ENCODE results near the gene PLEKHA7. TPM values are rescaled to one million over a fixed set of nuclear protein-coding genes. Genes with fewer than 3 reads are reported as not detected.

The PLEKHA7 gene
- total and polyA plus RNA-seq, 2 experiments from 2014 or later = 40.8 to 167 TPM

DNA sequence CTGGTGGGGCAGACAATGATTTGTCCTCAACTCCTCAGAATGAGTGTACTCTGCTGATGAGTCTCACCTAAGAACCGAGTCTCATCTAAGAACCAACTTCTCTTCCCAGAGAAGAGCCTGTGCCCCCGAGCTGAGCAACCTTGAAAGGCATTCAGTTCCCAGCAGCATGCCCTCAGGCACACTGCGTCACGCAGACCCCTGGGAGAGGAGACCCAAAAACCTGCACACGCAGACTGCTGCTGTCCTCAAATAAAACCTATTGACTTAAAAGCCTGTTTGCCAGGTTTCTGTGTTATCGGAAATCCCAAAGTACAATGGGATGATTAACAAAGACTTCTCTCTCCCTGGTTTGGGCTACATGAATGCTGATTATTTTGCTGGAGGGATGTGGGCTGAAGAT is 154.6 kb downstream of the PLEKHA7 start:
- DNase-seq (ENCODE audit: low read depth in 1 of 2, low spot score in 1 of 2) = no peak
- H3K4me1 ChIP-seq (ENCODE audit: low read depth) = peaks cover 88% of the 10 kb centered on the region
- no peak overlapping the region for H3K27ac ChIP-seq
- no peaks in the 10 kb centered on the region for H3K9me3 ChIP-seq (ENCODE audit: low read depth)
- no peaks in the 10 kb centered on the region for H3K27me3 ChIP-seq
- no peak overlapping the region for H3K4me3 ChIP-seq
- no peak for TF ChIP-seq CTCF (IDR thresholded peaks at IDR 0.05; ENCODE audit: low read depth, low read length)
- no peaks in the 10 kb centered on the region for H3K36me3 ChIP-seq

DNA sequence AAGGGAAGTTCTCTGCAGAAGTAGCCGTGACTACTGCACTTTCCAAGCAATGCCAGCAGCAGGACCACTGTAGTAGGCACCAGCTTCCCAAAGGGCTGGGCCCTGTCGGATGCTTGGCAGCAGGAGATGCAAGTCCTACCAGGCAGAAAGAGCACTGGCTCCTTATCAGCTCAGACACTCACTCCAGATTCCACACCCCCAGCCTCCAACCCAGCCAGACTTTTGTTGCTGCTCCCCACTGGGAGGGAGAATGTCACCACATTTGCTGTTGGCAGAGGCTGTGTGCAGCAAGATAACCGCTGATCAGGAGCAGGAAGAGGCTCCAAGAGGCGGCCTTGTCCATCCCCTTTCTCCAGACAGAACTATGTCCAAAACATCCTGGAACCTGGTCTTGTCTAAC is 157.0 kb downstream of the PLEKHA7 start:
- TF ChIP-seq CTCF (IDR thresholded peaks at IDR 0.05; ENCODE audit: low read depth, low read length) = no peak

GRCh38 chr11:16856022-16856471 is 158.2 kb downstream of the PLEKHA7 start:
- Histone ChIP-seq H3K27ac (peak overlapping the region; percentile 64), H3K36me3 (peaks cover 6% of the 10 kb centered on the region), H3K27me3 (no peaks in the 10 kb centered on the region), H3K9me3 (ENCODE audit: low read depth) (no peaks in the 10 kb centered on the region), H3K4me1 (ENCODE audit: low read depth) (peaks cover 82% of the 10 kb centered on the region), H3K4me3 (no peak overlapping the region)
- peak in 1 of 2 donors; percentile 55 for DNase-seq (ENCODE audit: low read depth in 1 of 2, low spot score in 1 of 2)
- no peak for TF ChIP-seq CTCF (IDR thresholded peaks at IDR 0.05; ENCODE audit: low read depth, low read length)

More for the DNA sequence above, 157.0 kb downstream of the PLEKHA7 start:
- Histone ChIP-seq H3K4me1 (ENCODE audit: low read depth) (peaks cover 88% of the 10 kb centered on the region), H3K36me3 (no peaks in the 10 kb centered on the region), H3K27me3 (no peaks in the 10 kb centered on the region), H3K27ac (peak overlapping the region; percentile 20), H3K4me3 (no peak overlapping the region), H3K9me3 (ENCODE audit: low read depth) (no peaks in the 10 kb centered on the region)
- peak in 1 of 2 donors; percentile 55 for DNase-seq (ENCODE audit: low read depth in 1 of 2, low spot score in 1 of 2)

- Histone ChIP-seq H3K27ac (peak overlapping the region; percentile 77), H3K36me3 (peaks cover 17% of the 10 kb centered on the region), H3K4me1 (ENCODE audit: low read depth) (peaks cover 72% of the 10 kb centered on the region), H3K9me3 (ENCODE audit: low read depth) (no peaks in the 10 kb centered on the region), H3K4me3 (no peak overlapping the region), H3K27me3 (no peaks in the 10 kb centered on the region)
- no peak for DNase-seq (ENCODE audit: low read depth in 1 of 2, low spot score in 1 of 2)
- no peak for TF ChIP-seq CTCF (IDR thresholded peaks at IDR 0.05; ENCODE audit: low read depth, low read length)
These were observed 159.2 kb downstream of the PLEKHA7 start for GRCh38 chr11:16854979-16855378.

- Histone ChIP-seq H3K4me3 (no peak overlapping the region), H3K9me3 (ENCODE audit: low read depth) (no peaks in the 10 kb centered on the region), H3K27me3 (no peaks in the 10 kb centered on the region), H3K36me3 (peaks cover 20% of the 10 kb centered on the region), H3K4me1 (ENCODE audit: low read depth) (peaks cover 62% of the 10 kb centered on the region), H3K27ac (peak overlapping the region; percentile 77)
- DNase-seq (ENCODE audit: low read depth in 1 of 2, low spot score in 1 of 2) = peak in 1 of 2 donors; percentile 76
- TF ChIP-seq CTCF (IDR thresholded peaks at IDR 0.05; ENCODE audit: low read depth, low read length) = no peak
These were observed 160.4 kb downstream of the PLEKHA7 start for GRCh38 chr11:16853859-16854258.

Data from cardiac muscle cell (in vitro differentiated cells and primary cell).